Uterus (tissue), 2 donors: Measurements from ENCODE around the gene BICDL1.

Experiments used
- POLR2A ChIP-seq, 2 donors: fragments of 450-650 bp; IDR thresholded peaks; one replicate each; pipeline ENCODE4 v1.6.1; 2016; ENCODE audit warnings: antibody characterized with exemption in 2 of 2, mild to moderate bottlenecking in 1 of 2, moderate library complexity in 1 of 2
- TF ChIP-seq, protein P1 (sequence below), 4 experiments: fragments of 200-600 bp in 2 of 4; fragments of 450-650 bp in 2 of 4; sonication (generic) in 2 of 4; IDR thresholded peaks; one replicate each; pipeline ENCODE4 v1.5.1; 2016 to 2019; ENCODE audit warnings: antibody characterized with exemption in 4 of 4, mild to moderate bottlenecking in 2 of 4, moderate library complexity in 1 of 4

- no peak for TF ChIP-seq POLR2A (IDR thresholded peaks at IDR 0.05)
- TF ChIP-seq, protein P1, sequence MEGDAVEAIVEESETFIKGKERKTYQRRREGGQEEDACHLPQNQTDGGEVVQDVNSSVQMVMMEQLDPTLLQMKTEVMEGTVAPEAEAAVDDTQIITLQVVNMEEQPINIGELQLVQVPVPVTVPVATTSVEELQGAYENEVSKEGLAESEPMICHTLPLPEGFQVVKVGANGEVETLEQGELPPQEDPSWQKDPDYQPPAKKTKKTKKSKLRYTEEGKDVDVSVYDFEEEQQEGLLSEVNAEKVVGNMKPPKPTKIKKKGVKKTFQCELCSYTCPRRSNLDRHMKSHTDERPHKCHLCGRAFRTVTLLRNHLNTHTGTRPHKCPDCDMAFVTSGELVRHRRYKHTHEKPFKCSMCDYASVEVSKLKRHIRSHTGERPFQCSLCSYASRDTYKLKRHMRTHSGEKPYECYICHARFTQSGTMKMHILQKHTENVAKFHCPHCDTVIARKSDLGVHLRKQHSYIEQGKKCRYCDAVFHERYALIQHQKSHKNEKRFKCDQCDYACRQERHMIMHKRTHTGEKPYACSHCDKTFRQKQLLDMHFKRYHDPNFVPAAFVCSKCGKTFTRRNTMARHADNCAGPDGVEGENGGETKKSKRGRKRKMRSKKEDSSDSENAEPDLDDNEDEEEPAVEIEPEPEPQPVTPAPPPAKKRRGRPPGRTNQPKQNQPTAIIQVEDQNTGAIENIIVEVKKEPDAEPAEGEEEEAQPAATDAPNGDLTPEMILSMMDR (IDR thresholded peaks at IDR 0.05): no peak
Measured at GRCh38 chr12:120025640-120026039, 36.6 kb downstream of the BICDL1 start.
